ENCODE data around the gene OR5M3. TPM values are rescaled to one million over a fixed set of nuclear protein-coding genes. Genes with fewer than 3 reads are reported as not detected.

Gene OR5M3
- not detected in 2 replicates for total RNA-seq (ENCODE audit: low replicate concordance)

- Mint-ChIP-seq H3K4me3 (no peak within 1 kb of the TSS), H3K27ac (no peak within 1 kb of the TSS), H3K27me3 (ENCODE audit: insufficient read depth, low read depth) (no peaks in the 10 kb centered on the region), H3K9me3 (no peaks in the 10 kb centered on the region), H3K4me1 (no peaks in the 10 kb centered on the region), H3K36me3 (no peaks in the 10 kb centered on the region)
- H3K9me3 ChIP-seq (ENCODE audit: low read depth): no peaks in the 10 kb centered on the region
- H4K20me1 ChIP-seq (ENCODE audit: low read depth): no peaks in the 10 kb centered on the region
- no peak within 1 kb of the TSS for H3K4me2 ChIP-seq
- H3K36me3 ChIP-seq: no peaks in the 10 kb centered on the region
- TF ChIP-seq CTCF (IDR thresholded peaks at IDR 0.05): no peak
- no peak for TF ChIP-seq EZH2phosphoT487 (IDR thresholded peaks at IDR 0.05)
- no peak for TF ChIP-seq EZH2 (IDR thresholded peaks at IDR 0.05)
- no peaks in the 10 kb centered on the region for H3F3A ChIP-seq (ENCODE audit: low read depth)
- H3K9ac ChIP-seq: no peak within 1 kb of the TSS
- no peak within 1 kb of the TSS for H3K4me3 ChIP-seq
- H3K4me1 ChIP-seq: no peaks in the 10 kb centered on the region
- H3K27ac ChIP-seq: no peak within 1 kb of the TSS
- DNase-seq (ENCODE audit: low spot score): no peak
- no peaks in the 10 kb centered on the region for H3K27me3 ChIP-seq
- H2AFZ ChIP-seq (replicated peaks): no peak within 1 kb of the TSS
- no peaks in the 10 kb centered on the region for H3K79me2 ChIP-seq (ENCODE audit: low read depth)
Measured at GRCh38 chr11:56473252-56473651, at the start of gene OR5M3. OR5M3 (minus strand) TSS chr11:56473352; CDS start chr11:56470497, 2,855 bp downstream.

- no peaks in the 10 kb centered on the region for H3K4me1 Mint-ChIP-seq
- H3K27ac Mint-ChIP-seq: no peak overlapping the region
- H3K9me3 Mint-ChIP-seq: no peaks in the 10 kb centered on the region
- Histone ChIP-seq H3K27ac (no peak overlapping the region), H4K20me1 (ENCODE audit: low read depth) (no peaks in the 10 kb centered on the region), H3K4me2 (no peak overlapping the region), H3K9ac (no peak overlapping the region), H3K36me3 (no peaks in the 10 kb centered on the region), H2AFZ (replicated peaks) (no peak overlapping the region), H3F3A (ENCODE audit: low read depth) (no peaks in the 10 kb centered on the region), H3K9me3 (ENCODE audit: low read depth) (no peaks in the 10 kb centered on the region), H3K4me1 (no peaks in the 10 kb centered on the region), H3K79me2 (ENCODE audit: low read depth) (no peaks in the 10 kb centered on the region), H3K4me3 (no peak overlapping the region), H3K27me3 (no peaks in the 10 kb centered on the region)
- peak; percentile 24 for DNase-seq (ENCODE audit: low spot score)
- H3K27me3 Mint-ChIP-seq (ENCODE audit: insufficient read depth, low read depth): no peaks in the 10 kb centered on the region
- TF ChIP-seq EZH2phosphoT487 (IDR thresholded peaks at IDR 0.05) (no peak), CTCF (IDR thresholded peaks at IDR 0.05) (peak; percentile 61), EZH2 (IDR thresholded peaks at IDR 0.05) (no peak)
- no peaks in the 10 kb centered on the region for H3K36me3 Mint-ChIP-seq
- no peak overlapping the region for H3K4me3 Mint-ChIP-seq
Measured at GRCh38 chr11:56522008-56522407, 48.9 kb upstream of the OR5M3 start.

GRCh38 chr11:56513280-56513679, 40.1 kb upstream of the OR5M3 start:
- H3K27ac ChIP-seq: no peak overlapping the region
- H3F3A ChIP-seq (ENCODE audit: low read depth): no peaks in the 10 kb centered on the region
- no peaks in the 10 kb centered on the region for H4K20me1 ChIP-seq (ENCODE audit: low read depth)
- H3K9me3 Mint-ChIP-seq: no peaks in the 10 kb centered on the region
- no peaks in the 10 kb centered on the region for H3K4me1 Mint-ChIP-seq
- no peaks in the 10 kb centered on the region for H3K27me3 ChIP-seq
- H3K4me3 ChIP-seq: no peak overlapping the region
- no peak overlapping the region for H3K4me2 ChIP-seq
- H3K9me3 ChIP-seq (ENCODE audit: low read depth): no peaks in the 10 kb centered on the region
- H3K27me3 Mint-ChIP-seq (ENCODE audit: insufficient read depth, low read depth): peaks cover 2% of the 10 kb centered on the region
- H3K27ac Mint-ChIP-seq: no peak overlapping the region
- TF ChIP-seq EZH2phosphoT487 (IDR thresholded peaks at IDR 0.05) (no peak), CTCF (IDR thresholded peaks at IDR 0.05) (no peak), EZH2 (IDR thresholded peaks at IDR 0.05) (no peak)
- H3K79me2 ChIP-seq (ENCODE audit: low read depth): no peaks in the 10 kb centered on the region
- H3K9ac ChIP-seq: no peak overlapping the region
- no peak for DNase-seq (ENCODE audit: low spot score)
- no peaks in the 10 kb centered on the region for H3K36me3 Mint-ChIP-seq
- H3K4me1 ChIP-seq: no peaks in the 10 kb centered on the region
- H3K4me3 Mint-ChIP-seq: no peak overlapping the region
- no peaks in the 10 kb centered on the region for H3K36me3 ChIP-seq
- no peak overlapping the region for H2AFZ ChIP-seq (replicated peaks)
